PFSK-1 (cell line): Measurements from ENCODE around the gene PCDHA13.
A peak's percentile ranks its signal among the peaks of the same experiment; 100 is the strongest.

ENCODE experiments used
- FOXP2 ChIP-seq: optimal IDR thresholded peaks from 2 replicates; pipeline ENCODE3; 2011; ENCODE audit warnings: borderline replicate concordance, control low read depth, inconsistent platforms; ENCODE audit not compliant: insufficient read depth; ENCODE audit errors: extremely low read length, extremely low read depth
- POLR2AphosphoS5 ChIP-seq: IDR thresholded peaks from 2 replicates; pipeline ENCODE4 v1.6.1; 2012; ENCODE audit warnings: low read depth, mild to moderate bottlenecking, control low read depth, low read length, moderate library complexity
- SIN3A ChIP-seq: IDR thresholded peaks from 2 replicates; pipeline ENCODE4 v1.6.1; 2012; ENCODE audit warnings: mild to moderate bottlenecking, low read length, moderate library complexity, borderline replicate concordance; ENCODE audit not compliant: insufficient read depth
- TAF1 ChIP-seq: IDR thresholded peaks from 2 replicates; pipeline ENCODE4 v1.6.1; 2012; ENCODE audit warnings: low read length, control low read depth, borderline replicate concordance; ENCODE audit not compliant: insufficient read depth
- TF ChIP-seq, protein P1 (sequence below), 2 experiments: IDR thresholded peaks; 2 replicates each; pipeline versions ENCODE4 v1.6.1 to v1.8.0; 2011 to 2012; ENCODE audit warnings: low read depth in 2 of 2, low read length in 2 of 2, control low read depth in 1 of 2, inconsistent platforms in 1 of 2, mild to moderate bottlenecking in 1 of 2, moderate library complexity in 1 of 2; ENCODE audit not compliant: insufficient read depth in 1 of 2

PCDHA13 gene

DNA sequence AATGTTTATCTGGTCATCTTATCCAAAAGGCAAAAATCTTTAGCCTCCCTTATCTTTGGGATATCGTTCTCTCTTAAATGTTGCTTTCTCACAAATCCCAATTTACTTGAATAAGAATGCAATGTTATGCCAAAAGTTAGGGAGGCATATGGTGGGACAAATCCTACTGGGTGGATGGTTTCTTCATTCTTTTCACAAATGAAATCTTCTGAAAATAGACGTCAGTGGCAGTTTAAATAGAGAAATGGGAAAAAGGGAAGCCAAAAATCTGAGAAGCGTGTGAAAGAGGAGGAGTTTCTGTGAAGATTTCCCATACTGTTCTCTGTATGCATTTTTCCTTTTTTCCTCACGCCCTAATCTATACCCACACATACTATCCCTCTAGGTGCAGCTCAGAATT is 41.7 kb downstream of the PCDHA13 start:
- no peak for TF ChIP-seq POLR2AphosphoS5
- no peak for TF ChIP-seq SIN3A
- TF ChIP-seq, protein P1, sequence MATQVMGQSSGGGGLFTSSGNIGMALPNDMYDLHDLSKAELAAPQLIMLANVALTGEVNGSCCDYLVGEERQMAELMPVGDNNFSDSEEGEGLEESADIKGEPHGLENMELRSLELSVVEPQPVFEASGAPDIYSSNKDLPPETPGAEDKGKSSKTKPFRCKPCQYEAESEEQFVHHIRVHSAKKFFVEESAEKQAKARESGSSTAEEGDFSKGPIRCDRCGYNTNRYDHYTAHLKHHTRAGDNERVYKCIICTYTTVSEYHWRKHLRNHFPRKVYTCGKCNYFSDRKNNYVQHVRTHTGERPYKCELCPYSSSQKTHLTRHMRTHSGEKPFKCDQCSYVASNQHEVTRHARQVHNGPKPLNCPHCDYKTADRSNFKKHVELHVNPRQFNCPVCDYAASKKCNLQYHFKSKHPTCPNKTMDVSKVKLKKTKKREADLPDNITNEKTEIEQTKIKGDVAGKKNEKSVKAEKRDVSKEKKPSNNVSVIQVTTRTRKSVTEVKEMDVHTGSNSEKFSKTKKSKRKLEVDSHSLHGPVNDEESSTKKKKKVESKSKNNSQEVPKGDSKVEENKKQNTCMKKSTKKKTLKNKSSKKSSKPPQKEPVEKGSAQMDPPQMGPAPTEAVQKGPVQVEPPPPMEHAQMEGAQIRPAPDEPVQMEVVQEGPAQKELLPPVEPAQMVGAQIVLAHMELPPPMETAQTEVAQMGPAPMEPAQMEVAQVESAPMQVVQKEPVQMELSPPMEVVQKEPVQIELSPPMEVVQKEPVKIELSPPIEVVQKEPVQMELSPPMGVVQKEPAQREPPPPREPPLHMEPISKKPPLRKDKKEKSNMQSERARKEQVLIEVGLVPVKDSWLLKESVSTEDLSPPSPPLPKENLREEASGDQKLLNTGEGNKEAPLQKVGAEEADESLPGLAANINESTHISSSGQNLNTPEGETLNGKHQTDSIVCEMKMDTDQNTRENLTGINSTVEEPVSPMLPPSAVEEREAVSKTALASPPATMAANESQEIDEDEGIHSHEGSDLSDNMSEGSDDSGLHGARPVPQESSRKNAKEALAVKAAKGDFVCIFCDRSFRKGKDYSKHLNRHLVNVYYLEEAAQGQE (IDR thresholded peaks at IDR 0.05; ENCODE audit: insufficient read depth in 1 of 2, low read depth in 2 of 2, low read length in 2 of 2): no peak
- TF ChIP-seq FOXP2: no peak
- no peak for TF ChIP-seq TAF1

DNA sequence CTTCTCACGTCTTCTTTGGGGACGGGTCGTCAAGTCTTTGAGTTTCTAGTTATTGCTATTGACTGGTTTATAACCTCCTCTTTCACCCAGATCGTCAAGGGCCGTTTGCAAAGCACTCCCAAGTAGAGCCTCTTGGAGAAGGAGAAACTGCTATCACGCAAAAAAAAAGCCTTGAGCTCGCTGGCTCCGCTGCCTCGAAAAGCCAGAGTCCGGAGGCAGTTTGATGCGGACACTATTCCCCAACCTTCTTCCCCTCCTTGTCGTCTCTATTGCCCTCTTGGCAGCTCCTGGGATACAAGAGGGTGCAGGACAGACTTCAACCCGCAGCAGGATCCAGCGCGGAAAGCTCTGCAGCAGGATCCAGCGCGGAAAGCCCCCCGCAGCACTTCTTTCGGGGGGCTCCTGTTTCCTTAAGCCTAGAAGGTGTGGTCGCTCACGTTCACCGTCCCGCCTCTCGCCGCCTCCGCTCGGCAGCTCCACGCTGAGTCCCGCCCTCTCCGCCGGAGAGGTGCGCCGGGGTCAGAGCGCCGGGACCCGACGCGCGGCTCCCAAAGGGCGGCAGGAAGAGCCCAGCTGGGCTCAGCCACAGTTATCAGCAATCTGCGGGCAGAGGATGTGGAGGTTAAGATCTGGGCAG is 44.0 kb downstream of the PCDHA13 start, which contains the start of gene PCDHAC1:
PCDHAC1 (plus strand) TSS at position 494 of the 637 bp plus-strand sequence. CDS start 594 bp downstream, outside the sequence.
- no peak for TF ChIP-seq TAF1
- no peak for TF ChIP-seq POLR2AphosphoS5
- TF ChIP-seq FOXP2: no peak
- TF ChIP-seq, protein P1 (IDR thresholded peaks at IDR 0.05; ENCODE audit: insufficient read depth in 1 of 2, low read depth in 2 of 2, low read length in 2 of 2): no peak
- no peak for TF ChIP-seq SIN3A

DNA sequence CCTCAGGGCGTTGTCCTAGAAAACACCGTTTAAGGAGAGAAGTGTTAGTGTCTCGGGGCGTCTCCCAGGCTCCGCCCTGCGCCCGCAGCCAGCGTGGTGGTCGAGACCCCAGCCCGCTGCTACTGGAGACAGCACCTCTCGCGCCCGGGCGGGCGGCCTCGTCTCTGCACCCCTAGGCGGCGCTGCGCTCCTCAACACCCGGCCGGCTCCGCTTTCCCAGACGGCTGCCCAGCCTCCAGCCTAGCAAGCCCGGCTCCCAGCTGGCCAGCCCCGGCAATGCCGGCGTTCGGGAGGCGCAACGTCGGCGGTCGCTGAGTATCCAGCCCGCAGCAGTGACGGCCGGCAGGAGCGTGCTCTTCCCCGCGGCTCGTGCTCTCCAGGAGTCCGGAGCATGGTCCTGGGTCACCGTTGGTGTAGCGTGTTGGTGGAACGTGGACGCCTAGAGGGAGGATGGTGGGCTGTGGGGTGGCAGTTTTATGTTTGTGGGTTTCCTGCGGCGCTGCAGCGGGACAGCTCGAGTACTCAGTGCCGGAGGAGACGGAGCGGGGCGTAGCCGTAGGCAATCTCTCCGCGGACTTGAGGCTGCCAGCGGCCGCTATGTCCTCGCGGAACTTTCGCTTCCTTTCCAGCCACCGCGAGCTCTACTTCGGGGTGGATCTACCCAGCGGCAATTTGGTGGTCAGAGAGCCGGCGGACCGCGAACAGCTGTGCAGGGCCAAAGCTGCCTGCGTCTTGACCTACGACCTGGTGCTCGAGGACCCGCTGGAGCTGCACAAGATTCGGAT is 44.7 kb downstream of the PCDHA13 start:
- no peak for TF ChIP-seq SIN3A
- TF ChIP-seq TAF1: no peak
- peak; percentile 68 for TF ChIP-seq FOXP2
- TF ChIP-seq POLR2AphosphoS5: no peak
- TF ChIP-seq, protein P1 (IDR thresholded peaks at IDR 0.05; ENCODE audit: insufficient read depth in 1 of 2, low read depth in 2 of 2, low read length in 2 of 2): peak; percentile 60 to 62; a peak in 3 of 4 replicates

DNA sequence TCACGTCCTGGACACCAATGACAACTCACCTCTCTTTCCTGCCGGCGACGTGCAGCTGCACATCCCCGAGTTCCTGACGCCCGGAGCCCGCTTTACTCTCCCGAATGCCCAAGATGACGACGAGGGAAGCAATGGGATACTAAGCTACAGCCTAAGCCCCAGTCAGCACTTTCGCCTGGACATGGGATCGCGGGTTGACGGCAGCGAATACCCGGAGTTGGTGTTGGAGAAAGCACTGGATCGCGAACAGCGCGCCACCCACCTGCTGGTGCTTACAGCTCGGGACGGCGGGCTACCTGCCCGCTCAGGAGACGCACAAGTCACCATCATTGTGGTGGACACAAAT is 45.3 kb downstream of the PCDHA13 start:
- no peak for TF ChIP-seq SIN3A
- no peak for TF ChIP-seq FOXP2
- no peak for TF ChIP-seq TAF1
- TF ChIP-seq POLR2AphosphoS5: no peak
- TF ChIP-seq, protein P1 (IDR thresholded peaks at IDR 0.05; ENCODE audit: insufficient read depth in 1 of 2, low read depth in 2 of 2, low read length in 2 of 2): no peak
